Activated T-cell treated with anti-CD3 and anti-CD28 coated beads, Interleukin-2, amount 50 U/mL, for 1 hour (primary cell): Measurements from ENCODE around the gene TRAF7.

ENCODE experiments used
- DNase-seq: peaks from one replicate; pipeline ENCODE4 v3.0.0-alpha.2; 2020

TRAF7 gene

DNA sequence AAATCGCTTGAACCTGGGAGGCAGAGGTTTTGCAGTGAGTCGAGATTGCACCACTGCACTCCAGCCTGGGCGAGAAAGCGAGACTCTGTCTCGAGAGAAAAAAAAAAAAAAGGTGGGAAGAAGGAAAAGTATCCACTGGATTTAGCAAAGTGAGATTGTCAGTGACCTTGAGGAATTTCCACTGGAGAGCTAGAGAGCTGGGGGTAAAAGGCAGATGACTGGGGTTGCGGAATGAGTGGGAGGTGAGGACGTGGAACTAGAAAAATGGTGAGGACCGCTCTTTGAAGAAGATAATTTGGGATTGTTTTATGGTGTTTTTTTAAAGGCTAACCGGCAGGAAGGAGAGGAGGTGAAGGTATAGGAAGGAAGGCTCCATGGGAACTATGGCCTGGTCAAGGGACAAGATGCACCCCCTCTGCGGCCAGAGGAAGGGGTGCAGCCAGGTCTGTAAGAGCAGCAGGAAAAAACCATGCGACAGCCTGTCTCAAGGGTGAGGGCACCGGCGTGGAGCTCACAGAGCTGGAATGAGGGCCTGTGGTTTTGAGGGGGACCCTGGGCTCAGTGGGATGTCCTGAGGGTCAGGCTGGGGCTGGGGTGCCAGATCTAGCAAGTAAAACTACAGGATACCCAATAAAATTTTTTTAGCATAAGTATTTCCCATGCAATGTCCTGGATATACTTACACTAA, 49.0 kb downstream of the TRAF7 start:
- peak; percentile 28 for DNase-seq

GRCh38 chr16:2205104-2205966, 49.8 kb downstream of the TRAF7 start, which contains the start of gene MLST8:
Gene MLST8, plus strand, starts transcription at chr16:2205454. Its CDS starts 632 bp downstream, at chr16:2206086.
- peak; percentile 96 for DNase-seq

GRCh38 chr16:2205967-2206313, 50.4 kb downstream of the TRAF7 start:
- DNase-seq, result no peak

DNA sequence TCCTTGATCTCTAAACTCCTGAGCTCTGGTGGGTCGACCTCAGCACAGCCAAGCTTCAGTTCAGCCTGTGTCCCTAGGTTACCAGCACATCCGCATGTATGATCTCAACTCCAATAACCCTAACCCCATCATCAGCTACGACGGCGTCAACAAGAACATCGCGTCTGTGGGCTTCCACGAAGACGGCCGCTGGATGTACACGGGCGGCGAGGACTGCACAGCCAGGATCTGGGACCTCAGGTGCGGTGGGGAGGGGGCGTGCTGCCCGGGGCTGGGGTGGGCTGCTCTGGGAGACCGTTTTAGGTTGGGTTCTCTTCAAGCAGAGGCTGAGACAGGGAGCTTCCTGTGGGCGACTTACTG, 50.8 kb downstream of the TRAF7 start:
- DNase-seq, result no peak

DNA sequence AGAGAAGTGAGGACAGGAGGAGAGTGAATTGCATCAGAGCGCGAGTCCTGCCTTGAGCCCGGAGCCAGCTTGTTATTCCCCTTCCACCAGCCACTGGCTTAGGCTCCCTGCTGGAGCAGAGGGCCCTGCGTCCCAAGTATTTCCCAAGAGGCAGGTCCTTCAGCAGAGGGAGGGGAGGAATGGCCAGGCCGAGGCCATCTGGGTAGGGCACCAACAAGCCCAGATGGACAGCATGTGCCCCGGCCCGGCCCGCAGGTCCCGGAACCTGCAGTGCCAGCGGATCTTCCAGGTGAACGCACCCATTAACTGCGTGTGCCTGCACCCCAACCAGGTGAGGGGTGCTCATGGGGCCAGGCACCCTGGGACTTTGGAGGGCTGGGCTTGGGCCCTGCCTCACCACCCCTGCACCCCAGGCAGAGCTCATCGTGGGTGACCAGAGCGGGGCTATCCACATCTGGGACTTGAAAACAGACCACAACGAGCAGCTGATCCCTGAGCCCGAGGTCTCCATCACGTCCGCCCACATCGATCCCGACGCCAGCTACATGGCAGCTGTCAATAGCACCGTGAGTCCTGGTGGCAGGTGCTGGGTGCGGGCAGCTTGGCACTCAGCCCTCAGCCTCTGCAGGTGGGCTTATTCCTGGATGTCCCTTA, 51.3 kb downstream of the TRAF7 start:
- DNase-seq, result no peak

DNA sequence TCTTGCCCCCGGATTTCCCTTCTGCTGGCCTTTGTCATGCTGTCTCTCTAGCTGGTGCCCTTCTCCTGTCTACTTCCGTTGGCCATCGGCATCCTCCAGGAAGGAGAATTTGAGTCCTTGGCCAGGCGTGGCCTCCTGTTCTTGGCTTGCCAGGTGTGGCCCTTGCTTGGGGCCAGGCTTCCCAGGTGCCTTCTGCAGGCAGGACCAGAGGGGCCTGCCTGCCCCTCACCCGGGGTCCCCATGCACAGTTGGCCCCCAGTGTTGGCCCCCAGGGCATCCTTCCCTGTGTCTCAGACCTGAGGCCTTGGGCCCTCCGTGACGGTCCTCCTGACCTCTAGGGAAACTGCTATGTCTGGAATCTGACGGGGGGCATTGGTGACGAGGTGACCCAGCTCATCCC, 52.3 kb downstream of the TRAF7 start:
- DNase-seq, result no peak

- DNase-seq, result no peak
These were observed 52.7 kb downstream of the TRAF7 start for GRCh38 chr16:2208308-2208707.

GRCh38 chr16:2208772-2209171, 53.2 kb downstream of the TRAF7 start:
- DNase-seq, result no peak

DNA sequence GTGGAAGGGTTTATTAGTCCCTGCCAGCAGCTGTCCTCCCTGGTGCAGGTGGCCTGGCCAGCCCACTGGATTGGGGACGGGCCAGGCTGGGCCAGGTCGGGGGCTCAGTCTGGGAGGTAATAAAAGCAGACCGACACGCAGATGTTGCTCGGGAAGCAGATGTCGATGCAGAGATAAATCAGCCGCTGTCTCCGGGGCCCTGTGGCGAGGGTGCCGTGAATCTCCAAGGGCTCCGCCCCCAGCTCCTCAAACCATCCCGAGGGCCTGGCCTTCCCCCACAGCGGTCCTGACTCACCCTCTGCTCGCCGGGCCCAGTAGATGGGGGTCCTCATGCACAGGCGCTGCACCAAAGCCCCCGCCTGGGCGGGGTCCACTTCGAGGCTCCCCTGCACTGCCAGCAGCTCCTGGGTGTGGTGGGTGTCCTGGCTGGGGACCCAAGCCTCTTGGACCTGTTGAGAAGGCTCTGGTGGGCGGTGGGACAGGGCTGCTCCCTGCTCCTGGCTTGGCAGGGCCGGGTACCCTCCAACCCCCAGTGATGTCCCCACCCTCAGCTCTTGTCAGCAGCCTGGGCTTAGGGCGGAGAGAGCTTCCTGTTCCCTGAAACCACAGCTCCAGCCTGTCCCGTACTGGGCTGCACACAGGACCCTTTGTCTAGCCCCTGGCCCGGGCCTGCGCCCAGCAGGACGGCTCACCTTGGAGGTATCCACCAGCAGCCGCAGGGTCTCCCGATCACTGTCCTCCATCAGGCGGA, 53.9 kb downstream of the TRAF7 start:
- DNase-seq, result no peak

GRCh38 chr16:2210009-2210332, 54.4 kb downstream of the TRAF7 start:
- no peak for DNase-seq

DNA sequence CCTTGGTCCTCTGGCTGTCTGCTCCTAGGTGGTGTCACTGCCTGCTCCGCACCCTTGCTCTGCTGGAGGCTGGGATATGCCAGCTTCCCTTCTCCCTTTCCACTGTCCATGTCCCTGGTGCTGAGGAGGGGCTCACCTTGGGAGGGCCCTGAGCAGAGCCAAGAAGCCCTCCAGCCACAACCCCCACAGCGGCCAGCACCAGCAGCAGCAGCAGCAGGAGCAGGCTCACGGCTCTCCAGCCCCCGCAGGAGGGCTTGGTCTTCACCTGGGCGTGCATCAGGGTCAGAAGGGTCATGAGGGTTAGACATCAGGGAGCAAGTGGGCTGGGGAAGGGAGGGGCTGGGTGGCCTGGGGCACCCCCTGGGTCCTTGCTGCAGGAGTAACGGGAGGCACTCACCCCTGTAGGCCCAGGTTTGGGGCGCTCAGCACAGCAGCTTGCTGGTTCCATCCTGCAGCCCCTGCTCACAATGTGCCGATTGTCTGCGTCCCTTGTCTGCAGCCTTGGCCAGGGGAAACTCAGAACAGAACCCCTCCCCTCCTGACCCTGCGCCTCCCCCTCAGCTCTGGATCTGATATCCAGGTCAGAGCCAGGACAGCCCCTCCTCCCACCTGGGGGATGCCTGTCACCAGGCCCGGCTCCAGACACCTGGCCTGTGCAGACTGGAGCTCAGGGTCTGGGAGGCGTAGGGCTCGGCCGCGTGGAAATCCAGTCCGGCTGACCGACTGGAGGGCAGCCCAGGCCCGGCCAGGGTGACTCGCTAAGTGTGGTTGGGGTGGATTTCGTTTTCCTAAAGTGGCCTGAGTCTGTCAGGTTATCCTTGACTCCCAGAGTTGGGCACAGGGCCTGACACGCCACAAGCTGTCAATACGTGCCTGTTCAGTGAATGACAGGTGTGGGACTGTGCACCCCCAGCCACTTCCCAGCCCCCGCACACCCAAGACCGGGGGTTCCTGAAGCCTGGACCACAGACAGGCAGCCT, 55.1 kb downstream of the TRAF7 start, which contains the start of gene BRICD5:
TSS of gene BRICD5 (minus strand) at position 478 of the 980 bp plus-strand sequence. CDS start at position 448, 30 bp downstream.
- no peak for DNase-seq

GRCh38 chr16:2211923-2212347, 56.4 kb downstream of the TRAF7 start:
- DNase-seq, result no peak

- DNase-seq, result no peak
These were observed 57.1 kb downstream of the TRAF7 start for GRCh38 chr16:2212362-2213324.

GRCh38 chr16:2213817-2214718, 58.5 kb downstream of the TRAF7 start:
- no peak for DNase-seq

DNA sequence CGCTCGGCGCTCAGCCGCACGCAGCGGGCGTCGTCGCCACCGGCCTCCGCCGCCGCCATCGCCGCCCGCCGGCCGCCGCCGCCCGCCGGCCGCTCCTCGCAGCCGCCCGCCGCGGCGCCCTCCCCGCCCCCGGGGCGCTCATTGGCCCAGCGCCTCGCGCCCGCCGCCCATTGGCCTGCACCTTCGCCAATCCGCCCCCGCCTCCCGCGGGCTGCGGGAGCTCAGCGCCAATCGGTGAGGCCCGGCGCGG, 59.1 kb downstream of the TRAF7 start, which contains the start of gene PGP:
TSS of gene PGP (minus strand) at position 122 of the 250 bp plus-strand sequence. CDS start at position 59, 63 bp downstream.
- DNase-seq, result no peak

DNA sequence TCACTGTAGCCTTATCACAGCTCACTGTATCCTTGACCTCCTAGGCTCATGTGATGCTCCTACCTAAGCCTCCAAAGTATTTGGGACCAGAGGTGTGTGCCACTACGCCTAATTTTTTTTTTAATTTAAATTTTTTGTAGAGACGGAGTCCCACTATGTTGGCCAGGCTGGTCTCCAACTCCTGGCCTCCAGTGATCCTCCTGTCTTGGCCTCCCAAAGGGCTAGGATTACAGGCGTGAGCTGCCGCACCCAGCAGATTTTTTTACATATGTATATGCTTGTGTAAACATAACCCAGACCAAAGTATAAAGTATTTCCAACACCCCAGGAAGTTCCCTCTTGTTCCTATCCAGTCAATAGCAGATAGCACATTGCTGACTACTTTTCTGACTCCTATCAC, 60.7 kb downstream of the TRAF7 start:
- no peak for DNase-seq

DNA sequence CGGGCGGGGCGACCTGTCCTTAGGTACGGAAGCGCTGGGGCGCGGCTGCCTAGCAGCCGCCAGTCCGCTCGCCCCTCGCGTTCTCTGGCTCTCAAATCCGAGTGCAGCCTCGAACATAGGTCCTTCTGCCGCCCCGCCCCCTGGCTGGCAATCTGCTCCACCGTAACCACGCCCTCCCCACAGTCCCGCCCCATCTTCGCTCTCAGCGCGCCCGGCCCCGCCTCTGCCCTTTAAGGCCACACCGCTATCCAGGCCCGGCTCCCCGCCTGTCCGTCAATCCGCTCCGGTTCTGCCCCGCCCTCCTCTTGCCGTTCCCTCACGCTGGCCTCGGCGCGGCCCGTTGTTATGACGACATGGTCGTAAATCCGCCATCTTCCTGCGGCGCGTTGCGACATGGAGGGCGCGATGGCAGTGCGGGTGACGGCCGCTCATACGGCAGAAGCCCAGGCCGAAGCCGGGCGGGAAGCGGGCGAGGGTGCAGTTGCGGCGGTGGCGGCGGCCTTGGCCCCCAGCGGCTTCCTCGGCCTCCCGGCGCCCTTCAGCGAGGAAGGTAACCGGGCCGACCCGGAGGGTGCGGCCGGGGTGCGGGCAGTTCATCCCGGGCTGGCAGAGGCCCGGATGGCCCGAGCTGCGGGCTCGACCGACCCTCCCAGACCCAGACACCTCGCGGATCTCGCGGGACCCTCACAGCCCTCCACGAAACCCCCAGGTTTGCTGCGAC, 67.8 kb downstream of the TRAF7 start, which contains the start of gene E4F1:
TSS of gene E4F1 (plus strand) at position 371 of the 721 bp plus-strand sequence. CDS start at position 394, 23 bp downstream.
- peak; percentile 97 for DNase-seq

DNA sequence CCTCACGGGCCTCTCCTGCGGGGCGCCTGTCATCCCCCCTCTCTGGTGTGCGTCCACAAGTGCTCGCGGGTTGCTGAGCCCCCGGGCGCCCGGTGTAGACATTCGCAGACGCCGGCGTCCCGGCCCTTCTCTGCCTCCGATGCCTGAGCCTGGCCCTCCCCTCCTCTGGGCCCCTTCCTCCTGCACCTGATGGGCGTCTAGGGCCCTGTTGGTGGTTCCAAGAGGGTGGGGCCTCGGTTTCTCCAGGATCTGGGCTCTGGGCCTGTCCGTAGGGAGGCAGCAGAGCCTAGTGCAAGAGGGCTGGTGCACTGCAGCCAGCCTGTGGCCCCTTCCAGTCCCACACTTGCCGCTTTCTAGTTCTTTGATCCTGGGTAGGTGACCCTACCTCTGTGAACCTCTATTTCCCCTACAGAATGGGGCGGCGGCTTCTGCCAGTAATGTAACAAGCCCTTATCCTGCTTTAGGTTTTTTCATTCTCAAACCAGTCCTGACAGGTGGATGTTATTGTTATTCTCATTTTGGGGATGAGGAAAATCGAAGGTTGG, 68.4 kb downstream of the TRAF7 start:
- no peak for DNase-seq
